Stimulated activated CD8-positive, alpha-beta memory T cell treated with anti-CD3 and anti-CD28 coated beads, Interleukin-4, amount 100 ng/mL, for 4 hours (primary cell): ENCODE results near the gene SCIN.
"Not testable (repeated sequence)": the region's sequence is repeated elsewhere in the genome, so short reads cannot be mapped to it uniquely, and the experiment has no call there.

Experiments used
- DNase-seq, 2 donors: peaks; one replicate each; pipeline ENCODE4 v3.0.0-alpha.2; 2020; ENCODE audit warnings: low read depth in 2 of 2, low spot score in 1 of 2

The SCIN gene

GRCh38 chr7:12610899-12611298 lies 40.4 kb downstream of the SCIN start:
- no peak for DNase-seq

GRCh38 chr7:12612622-12613021 lies 42.1 kb downstream of the SCIN start:
- no peak for DNase-seq

GRCh38 chr7:12619461-12620069 lies 49.0 kb downstream of the SCIN start:
- no peak for DNase-seq

- DNase-seq, result no peak
Measured at GRCh38 chr7:12620371-12620770, 49.9 kb downstream of the SCIN start.

GRCh38 chr7:12623223-12623622 lies 52.7 kb downstream of the SCIN start:
- DNase-seq, result no peak

- DNase-seq, result no peak
Measured at GRCh38 chr7:12623885-12624498, 53.5 kb downstream of the SCIN start.

DNA sequence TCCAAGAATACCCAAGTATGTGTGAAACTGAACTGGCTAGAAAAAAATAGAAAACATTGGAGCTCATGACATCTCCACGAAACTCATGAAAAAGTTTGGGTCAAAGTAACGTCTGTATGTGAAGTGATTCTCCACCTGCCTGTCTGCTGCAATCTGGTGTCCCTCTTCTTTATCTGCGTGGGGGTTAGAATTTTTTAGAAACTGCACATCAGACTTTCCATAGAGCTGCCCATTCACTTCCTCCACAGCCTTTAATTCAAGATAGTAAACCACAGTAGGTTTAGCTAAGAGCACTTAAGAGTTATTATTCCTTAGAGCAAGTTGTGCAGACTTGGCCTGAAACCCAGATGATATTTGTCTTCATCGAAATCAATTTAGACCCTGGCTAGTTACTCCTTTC lies 55.3 kb downstream of the SCIN start:
- DNase-seq, result no peak

GRCh38 chr7:12629816-12630512 lies 59.4 kb downstream of the SCIN start:
- no peak for DNase-seq

GRCh38 chr7:12630513-12630819 lies 59.9 kb downstream of the SCIN start:
- no peak for DNase-seq

DNA sequence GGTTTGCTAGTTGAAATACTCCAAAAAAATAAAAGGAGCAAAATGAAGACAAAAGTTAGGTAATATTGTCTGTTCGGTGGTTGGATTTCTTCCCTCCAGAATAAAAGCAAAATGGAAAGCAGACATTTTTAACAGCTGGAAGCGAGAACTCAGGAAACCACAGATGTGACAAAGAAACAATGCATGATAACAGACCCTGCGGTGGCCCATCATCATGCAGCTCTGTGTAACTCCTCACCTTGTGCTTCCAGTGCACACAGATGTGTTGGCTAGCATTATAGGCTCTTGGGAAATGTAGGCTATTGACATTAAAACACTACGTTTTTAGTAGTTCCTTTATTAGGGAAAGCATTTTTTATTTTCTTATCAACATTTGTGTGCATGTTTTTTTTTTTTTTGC lies 63.1 kb downstream of the SCIN start:
- DNase-seq, result no peak

GRCh38 chr7:12635830-12636229 lies 65.3 kb downstream of the SCIN start:
- no peak for DNase-seq

DNA sequence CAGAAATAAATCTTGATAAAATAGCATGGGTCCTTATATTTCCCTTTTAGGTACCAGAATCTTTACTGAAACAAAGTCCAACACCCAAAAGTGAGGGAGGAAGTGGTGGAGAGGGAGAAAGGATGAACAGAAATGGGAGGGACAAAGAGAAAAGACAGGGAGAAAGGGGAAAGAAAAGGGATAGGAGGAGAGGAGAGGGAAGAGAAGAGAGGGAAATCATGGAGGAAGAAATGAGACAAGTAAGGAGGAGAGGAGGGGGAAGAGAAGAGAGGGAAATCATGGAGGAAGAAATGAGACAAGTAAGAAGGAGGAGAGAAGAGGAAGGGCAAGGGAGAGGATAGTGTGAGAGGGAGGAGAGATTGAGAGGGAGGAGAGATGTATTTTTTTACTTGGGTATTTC lies 66.8 kb downstream of the SCIN start:
- DNase-seq, result no peak

- no peak for DNase-seq
Measured at GRCh38 chr7:12637819-12638592, 67.5 kb downstream of the SCIN start.

DNA sequence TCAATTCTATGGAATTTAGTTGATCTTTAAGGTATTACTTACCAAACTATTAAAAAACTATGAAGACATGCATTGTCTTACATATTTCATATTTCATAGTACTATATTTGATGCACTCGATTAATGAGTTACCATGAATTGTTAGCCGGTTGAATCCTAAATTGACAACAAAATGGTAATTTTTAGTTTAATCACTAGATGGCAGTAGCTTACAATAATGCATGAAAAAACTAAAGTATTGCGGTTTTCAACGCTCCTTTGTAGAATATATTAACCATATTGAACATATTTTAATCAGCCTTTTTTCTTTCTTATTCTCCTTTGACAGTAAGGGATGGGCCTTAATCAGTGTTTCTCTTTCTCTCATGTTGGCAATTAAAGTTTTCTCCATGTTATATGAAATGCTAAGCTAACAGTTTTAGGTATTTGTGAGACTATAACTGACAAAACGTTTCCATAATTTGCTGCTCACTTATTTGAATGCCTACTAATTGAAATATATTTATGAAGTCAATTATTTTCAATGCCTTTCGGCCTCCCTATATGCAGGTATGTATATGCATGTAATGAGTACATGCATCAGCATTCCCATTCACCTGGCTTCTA lies 68.4 kb downstream of the SCIN start:
- no peak for DNase-seq

DNA sequence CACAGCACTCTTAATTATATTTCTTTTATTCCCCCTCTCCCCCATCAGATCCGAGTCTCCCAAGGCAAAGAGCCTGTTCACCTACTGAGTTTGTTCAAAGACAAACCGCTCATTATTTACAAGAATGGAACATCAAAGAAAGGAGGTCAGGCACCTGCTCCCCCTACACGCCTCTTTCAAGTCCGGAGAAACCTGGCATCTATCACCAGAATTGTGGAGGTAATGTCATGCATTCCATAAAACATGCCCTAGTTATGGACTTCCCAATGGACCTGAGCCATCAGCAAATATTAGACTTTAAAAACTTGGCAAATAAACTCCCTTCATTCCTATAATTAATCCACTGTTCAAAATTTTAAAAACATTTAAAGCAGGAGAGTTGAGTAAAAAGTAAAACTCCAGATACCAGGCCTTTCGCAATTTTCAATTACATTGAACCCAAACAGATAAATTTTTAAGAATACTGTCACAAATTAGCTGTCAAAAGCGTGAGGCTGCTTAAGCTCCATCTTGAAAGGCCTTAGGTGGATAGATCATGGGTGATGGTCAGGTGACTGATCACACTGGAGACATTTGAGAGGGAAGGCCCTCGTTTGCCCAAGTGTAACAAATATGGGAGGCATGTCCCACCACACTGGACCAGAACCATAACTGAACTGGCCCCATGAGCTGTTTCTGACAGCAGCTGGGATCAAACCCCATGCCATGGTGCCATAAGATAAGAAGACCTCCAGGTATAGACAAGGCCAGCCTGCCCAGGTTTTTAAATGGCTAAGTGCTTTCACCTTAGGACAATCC lies 70.0 kb downstream of the SCIN start:
- DNase-seq, result no peak

DNA sequence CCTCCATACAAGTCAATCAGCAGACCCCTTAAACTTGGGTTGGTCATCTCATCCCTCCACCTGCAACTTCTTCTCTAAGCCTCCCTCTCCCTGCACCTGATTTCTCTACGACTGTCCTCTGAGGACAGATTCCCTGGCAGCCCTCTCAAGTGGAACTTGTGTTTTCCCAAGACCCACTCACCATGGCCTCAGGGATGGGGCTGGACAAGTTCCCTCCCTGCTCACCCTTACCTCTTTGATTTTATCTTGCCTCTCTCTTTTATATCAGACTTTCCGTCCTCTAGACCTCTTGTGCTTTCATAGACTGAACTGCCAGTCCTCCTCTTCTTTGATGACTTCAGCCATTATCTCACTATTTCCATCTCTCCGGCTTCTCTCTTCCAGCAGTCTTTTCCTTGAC lies 70.7 kb downstream of the SCIN start:
- DNase-seq, result no peak

GRCh38 chr7:12642508-12642907 lies 72.0 kb downstream of the SCIN start:
- no peak for DNase-seq

DNA sequence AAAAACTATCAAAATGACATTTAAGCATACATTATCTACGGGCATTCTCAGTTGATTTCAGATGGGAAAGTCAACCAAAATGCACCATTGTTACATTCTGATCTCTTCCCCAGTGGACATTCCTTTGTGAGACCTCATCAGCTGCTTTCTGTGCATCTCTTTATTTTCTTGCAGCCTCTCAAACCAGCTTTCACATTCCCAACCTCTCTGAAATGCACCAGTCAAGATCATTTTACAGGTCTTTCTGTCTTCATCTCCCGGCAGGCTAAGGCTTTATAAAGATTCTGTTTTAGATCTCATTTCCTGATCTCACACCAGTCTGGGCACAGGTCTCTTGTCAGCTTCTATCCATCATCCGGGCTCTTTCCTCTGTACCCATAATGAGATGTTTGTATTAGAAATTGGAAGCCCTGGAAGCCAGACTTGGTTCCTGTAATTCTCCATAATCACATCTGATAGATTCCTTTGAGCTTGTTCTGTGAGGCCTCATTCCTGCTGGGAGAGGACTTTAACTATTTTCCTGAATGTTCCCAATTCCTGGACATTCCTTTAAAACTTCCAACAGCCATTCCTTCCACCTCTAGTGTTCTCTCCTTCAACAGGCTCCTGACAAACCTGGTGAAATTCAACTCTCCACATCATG lies 72.6 kb downstream of the SCIN start:
- DNase-seq, result no peak

- DNase-seq, result no peak
Measured at GRCh38 chr7:12643644-12644043, 73.1 kb downstream of the SCIN start.

- not testable (repeated sequence) for DNase-seq
Measured at GRCh38 chr7:12645212-12645611, 74.7 kb downstream of the SCIN start.
